ENCODE results near the gene AMN.
"Not testable (repeated sequence)": the region's sequence is repeated elsewhere in the genome, so short reads cannot be mapped to it uniquely, and the experiment has no call there.

AMN gene

DNA sequence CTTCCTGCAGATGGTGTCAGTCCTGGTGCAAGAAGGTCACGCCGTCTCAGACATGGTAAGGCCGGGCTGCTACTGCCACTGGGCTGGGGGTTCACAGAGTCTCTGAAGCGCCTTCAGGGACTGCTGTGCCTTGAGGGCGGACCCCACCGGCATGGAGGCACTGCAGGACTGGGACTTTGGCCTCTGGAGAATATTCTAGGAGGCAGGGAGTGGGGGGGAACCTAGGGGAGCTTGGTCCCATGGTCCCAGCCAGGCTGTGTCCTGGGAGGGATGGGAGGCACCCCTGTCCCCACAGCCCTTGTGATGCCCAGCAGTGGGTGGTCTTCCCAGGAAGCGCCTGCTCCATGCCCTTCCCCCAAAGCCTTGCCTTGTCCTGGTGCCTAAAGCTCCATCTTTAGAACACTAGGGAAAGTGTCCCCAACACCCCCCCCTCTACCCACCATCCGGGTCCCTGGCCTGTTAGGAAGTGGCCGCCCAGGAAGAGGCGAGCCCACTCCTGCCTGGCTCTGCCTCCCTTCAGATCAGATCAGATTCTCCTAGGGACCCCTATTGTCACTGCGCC lies 1.5 kb downstream of the AMN start:
- H3K27me3 ChIP-seq (ENCODE audit: insufficient read depth, low read depth, severe bottlenecking), result peaks cover 5% of the 10 kb centered on the region
- TF ChIP-seq, protein P1, sequence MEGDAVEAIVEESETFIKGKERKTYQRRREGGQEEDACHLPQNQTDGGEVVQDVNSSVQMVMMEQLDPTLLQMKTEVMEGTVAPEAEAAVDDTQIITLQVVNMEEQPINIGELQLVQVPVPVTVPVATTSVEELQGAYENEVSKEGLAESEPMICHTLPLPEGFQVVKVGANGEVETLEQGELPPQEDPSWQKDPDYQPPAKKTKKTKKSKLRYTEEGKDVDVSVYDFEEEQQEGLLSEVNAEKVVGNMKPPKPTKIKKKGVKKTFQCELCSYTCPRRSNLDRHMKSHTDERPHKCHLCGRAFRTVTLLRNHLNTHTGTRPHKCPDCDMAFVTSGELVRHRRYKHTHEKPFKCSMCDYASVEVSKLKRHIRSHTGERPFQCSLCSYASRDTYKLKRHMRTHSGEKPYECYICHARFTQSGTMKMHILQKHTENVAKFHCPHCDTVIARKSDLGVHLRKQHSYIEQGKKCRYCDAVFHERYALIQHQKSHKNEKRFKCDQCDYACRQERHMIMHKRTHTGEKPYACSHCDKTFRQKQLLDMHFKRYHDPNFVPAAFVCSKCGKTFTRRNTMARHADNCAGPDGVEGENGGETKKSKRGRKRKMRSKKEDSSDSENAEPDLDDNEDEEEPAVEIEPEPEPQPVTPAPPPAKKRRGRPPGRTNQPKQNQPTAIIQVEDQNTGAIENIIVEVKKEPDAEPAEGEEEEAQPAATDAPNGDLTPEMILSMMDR (IDR thresholded peaks at IDR 0.05; ENCODE audit: low read depth, low read length), result no peak
- DNase-seq, result no peak
- no peaks in the 10 kb centered on the region for H3K9me3 ChIP-seq (ENCODE audit: severe bottlenecking)
- H3K4me3 ChIP-seq (ENCODE audit: low read depth, low read length), result no peak overlapping the region
- no peak overlapping the region for H3K27ac ChIP-seq
- no peaks in the 10 kb centered on the region for H3K36me3 ChIP-seq

DNA sequence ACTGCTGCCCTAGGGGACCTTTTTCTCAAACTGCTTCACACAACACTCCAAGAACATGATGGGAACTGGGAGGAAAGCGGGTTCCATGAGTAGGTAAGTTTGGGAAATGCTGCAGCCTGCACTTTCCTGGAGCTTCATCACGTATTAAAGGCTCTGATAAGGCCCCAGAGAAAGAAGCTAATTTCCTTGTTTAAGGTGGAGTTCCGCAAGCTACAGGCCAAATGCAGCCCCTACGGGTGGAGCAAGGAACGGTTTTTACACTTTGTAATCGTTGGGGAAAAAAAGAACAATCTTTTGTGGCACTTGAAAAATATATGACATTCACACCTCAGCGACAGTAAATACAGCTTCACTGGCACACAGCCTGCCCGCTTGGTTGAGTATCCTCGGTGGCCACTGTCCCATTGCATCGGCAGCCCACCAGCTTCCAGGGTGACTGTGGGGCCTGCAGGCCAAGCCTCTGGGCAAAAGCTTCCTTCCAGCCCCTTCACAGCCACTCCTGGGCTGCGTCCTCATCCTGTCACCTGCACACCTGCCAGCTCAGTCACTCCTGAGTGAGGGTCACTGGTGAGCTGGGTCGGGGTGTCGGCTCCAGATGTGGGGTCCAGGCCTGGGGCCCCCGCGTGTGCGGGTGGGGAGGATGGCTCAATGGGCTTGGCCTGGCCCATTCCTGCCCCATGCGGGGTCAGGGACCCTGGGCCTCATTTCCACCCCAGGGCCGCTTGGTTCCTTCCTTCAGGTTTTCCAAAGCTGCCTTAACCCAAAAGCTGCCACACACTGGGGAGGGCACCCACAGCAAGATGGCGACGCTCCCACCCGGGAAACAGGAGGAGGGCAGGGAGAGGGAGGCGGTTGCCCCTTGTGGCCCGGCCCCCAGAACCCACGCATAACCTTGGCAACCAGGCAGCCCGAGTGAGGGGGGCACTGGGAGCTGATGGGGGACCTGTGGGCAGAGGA lies 2.4 kb downstream of the AMN start:
- no peak for DNase-seq
- Histone ChIP-seq H3K27me3 (ENCODE audit: insufficient read depth, low read depth, severe bottlenecking) (peaks cover 14% of the 10 kb centered on the region), H3K27ac (no peak overlapping the region), H3K36me3 (no peaks in the 10 kb centered on the region), H3K4me3 (ENCODE audit: low read depth, low read length) (no peak overlapping the region), H3K9me3 (ENCODE audit: severe bottlenecking) (no peaks in the 10 kb centered on the region)
- TF ChIP-seq, protein P1 (IDR thresholded peaks at IDR 0.05; ENCODE audit: low read depth, low read length), result 0 out of 2 replicates have a peak, but pooled peaks have one; percentile 10

DNA sequence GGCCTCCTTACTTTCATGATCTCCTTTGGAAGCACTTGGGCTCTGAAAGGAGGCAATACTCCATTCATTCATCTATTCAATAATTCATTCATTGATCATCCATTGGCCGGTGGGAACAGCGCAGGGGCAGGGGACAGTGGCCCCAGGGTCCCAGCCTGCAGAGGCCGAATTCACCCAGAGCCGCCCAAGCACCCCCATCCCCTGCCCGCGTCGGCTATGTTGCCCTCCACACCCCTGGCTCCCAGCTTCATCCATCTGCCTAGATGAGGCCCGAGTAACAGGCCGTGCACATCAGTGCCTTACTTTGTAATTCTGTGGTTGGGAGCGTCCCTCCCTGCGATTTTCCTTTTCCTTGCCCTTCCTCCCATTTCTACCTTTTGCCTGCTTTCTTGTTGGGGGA lies 3.2 kb downstream of the AMN start:
- H3K4me3 ChIP-seq (ENCODE audit: low read depth, low read length), result no peak overlapping the region
- no peaks in the 10 kb centered on the region for H3K36me3 ChIP-seq
- peaks cover 14% of the 10 kb centered on the region for H3K27me3 ChIP-seq (ENCODE audit: insufficient read depth, low read depth, severe bottlenecking)
- no peak overlapping the region for H3K27ac ChIP-seq
- TF ChIP-seq, protein P1 (IDR thresholded peaks at IDR 0.05; ENCODE audit: low read depth, low read length), result no peak
- no peaks in the 10 kb centered on the region for H3K9me3 ChIP-seq (ENCODE audit: severe bottlenecking)
- no peak for DNase-seq

DNA sequence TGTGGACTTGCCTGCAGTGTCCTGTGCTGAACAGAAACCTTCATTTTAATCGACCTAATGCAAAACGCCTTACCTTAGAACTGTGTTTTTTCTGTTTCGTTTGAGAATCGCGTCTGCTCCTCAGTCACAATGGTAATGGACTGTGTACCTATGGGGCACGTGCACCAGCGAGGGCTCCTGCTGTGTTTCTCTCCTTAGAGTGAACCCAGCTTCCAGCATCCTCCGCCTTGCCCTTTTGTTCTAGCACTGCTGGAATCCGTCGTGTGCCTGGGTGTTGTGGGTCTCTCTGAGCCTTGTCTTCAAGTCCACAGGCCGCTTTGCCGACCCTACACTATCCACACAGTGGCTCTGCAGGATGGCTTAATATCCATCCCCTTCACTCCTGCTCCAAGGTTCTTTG lies 3.6 kb downstream of the AMN start:
- no peaks in the 10 kb centered on the region for H3K9me3 ChIP-seq (ENCODE audit: severe bottlenecking)
- no peaks in the 10 kb centered on the region for H3K36me3 ChIP-seq
- TF ChIP-seq, protein P1 (IDR thresholded peaks at IDR 0.05; ENCODE audit: low read depth, low read length), result no peak
- no peak for DNase-seq
- H3K27me3 ChIP-seq (ENCODE audit: insufficient read depth, low read depth, severe bottlenecking), result peaks cover 14% of the 10 kb centered on the region
- no peak overlapping the region for H3K27ac ChIP-seq
- no peak overlapping the region for H3K4me3 ChIP-seq (ENCODE audit: low read depth, low read length)

DNA sequence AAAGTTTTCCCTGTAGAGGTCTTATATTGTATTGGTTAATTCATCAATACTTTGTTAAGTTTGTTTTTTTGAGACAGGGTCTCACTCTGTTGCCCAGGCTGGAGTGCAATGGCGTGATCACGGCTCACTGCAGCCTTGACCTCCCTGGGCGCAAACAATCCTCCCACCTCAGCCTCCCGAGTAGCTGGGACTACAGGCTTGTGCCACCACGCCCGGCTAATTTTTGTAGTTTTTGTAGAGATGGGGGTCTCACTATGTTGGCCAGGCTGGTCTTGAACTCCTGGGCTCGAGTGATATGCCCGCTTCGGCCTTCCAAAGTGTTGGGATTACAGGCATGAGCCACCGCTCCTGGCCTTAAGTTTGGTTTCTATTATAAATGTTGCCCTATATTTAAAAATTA lies 4.4 kb downstream of the AMN start:
- H3K4me3 ChIP-seq (ENCODE audit: low read depth, low read length); H3K27ac ChIP-seq; H3K36me3 ChIP-seq; H3K9me3 ChIP-seq (ENCODE audit: severe bottlenecking); DNase-seq: not testable (repeated sequence)
- H3K27me3 ChIP-seq (ENCODE audit: insufficient read depth, low read depth, severe bottlenecking), result peaks cover 14% of the 10 kb centered on the region

DNA sequence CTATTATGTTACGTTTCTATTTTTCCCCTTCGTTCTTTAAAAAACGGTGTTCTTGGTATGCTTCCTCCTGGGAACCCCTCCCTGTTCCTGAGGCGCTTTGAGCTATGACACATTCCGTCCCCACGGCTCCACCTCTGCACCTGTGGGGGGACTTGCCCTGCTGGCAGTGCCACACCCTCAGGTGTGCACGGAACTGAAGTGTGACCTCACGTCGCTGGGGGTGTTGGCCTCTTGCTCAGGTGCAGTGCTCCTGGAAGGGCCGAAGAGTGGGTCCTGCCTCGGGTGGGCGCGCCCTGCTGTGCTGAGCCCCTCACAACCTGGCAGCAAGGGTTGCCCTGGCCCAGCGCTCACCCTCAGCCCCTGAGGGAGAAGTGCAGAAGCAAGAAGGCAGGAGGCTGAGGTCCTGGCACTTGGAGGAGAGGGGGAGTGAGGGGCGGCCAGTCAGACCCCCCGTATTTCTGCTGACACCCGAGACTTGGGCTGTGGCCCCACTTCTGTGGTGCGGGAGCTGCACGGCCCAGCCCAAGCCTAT lies 4.9 kb downstream of the AMN start:
- Histone ChIP-seq H3K27me3 (ENCODE audit: insufficient read depth, low read depth, severe bottlenecking) (peaks cover 14% of the 10 kb centered on the region), H3K27ac (no peak overlapping the region), H3K36me3 (no peaks in the 10 kb centered on the region), H3K4me3 (ENCODE audit: low read depth, low read length) (no peak overlapping the region), H3K9me3 (ENCODE audit: severe bottlenecking) (no peaks in the 10 kb centered on the region)
- TF ChIP-seq, protein P1 (IDR thresholded peaks at IDR 0.05; ENCODE audit: low read depth, low read length), result no peak
- DNase-seq, result no peak
